ENCODE measurements around the gene HS3ST6.
A peak's percentile ranks its signal among the peaks of the same experiment; 100 is the strongest.

The HS3ST6 gene

GRCh38 chr16:1874854-1875253 is 43.4 kb downstream of the HS3ST6 start:
- no peak for DNase-seq

GRCh38 chr16:1871974-1872635 is 46.1 kb downstream of the HS3ST6 start, which contains the start of gene MEIOB:
Gene MEIOB (minus strand): TSS chr16:1872164. CDS start chr16:1868175, 3,989 bp downstream.
- peak; percentile 44 for DNase-seq

GRCh38 chr16:1870365-1871082 is 47.7 kb downstream of the HS3ST6 start:
- no peak for DNase-seq

- no peak for DNase-seq
These were observed 52.1 kb downstream of the HS3ST6 start for GRCh38 chr16:1865902-1866690.

GRCh38 chr16:1863681-1864460 is 54.3 kb downstream of the HS3ST6 start:
- no peak for DNase-seq

GRCh38 chr16:1862394-1862793 is 55.8 kb downstream of the HS3ST6 start:
- no peak for DNase-seq

- no peak for DNase-seq
These were observed 56.5 kb downstream of the HS3ST6 start for GRCh38 chr16:1861730-1862129.
